ENCODE measurements around the gene CDK14. TPM values are rescaled to one million over a fixed set of nuclear protein-coding genes. Genes with fewer than 3 reads are reported as not detected.
A peak's percentile ranks its signal among the peaks of the same experiment; 100 is the strongest.

Gene CDK14
- total and polyA plus RNA-seq, 8 donors = 0.58 to 43.9 (median 12.2) TPM

- Histone ChIP-seq H3K27ac (no peak overlapping the region), H3K4me1 (peaks cover 0 to 25% (median 8%) of the 10 kb centered on the region in 4 donors), H3K9me3 (no peaks in the 10 kb centered on the region), H3K27me3 (no peaks in the 10 kb centered on the region), H3K36me3 (no peaks in the 10 kb centered on the region), H3K4me3 (no peak overlapping the region)
- 83 to 91% (median 87%) methylated on average over 3 of the region's 3 CpGs for WGBS, 5 donors
- TF ChIP-seq CTCF (IDR thresholded peaks at IDR 0.05) (no peak), EP300 (IDR thresholded peaks at IDR 0.05) (no peak), POLR2A (IDR thresholded peaks at IDR 0.05) (no peak), POLR2AphosphoS5 (IDR thresholded peaks at IDR 0.05) (no peak)
- DNase-seq = no peak
- intact Hi-C loops (cut with DNase I; ENCODE audit: low total_unique reads) = no loop called here
Measured at GRCh38 chr7:90675982-90676381, 79.9 kb downstream of the CDK14 start.

GRCh38 chr7:90677486-90678404 is 81.6 kb downstream of the CDK14 start:
- no peaks in the 10 kb centered on the region for H3K36me3 ChIP-seq
- H3K27me3 ChIP-seq = no peaks in the 10 kb centered on the region
- peak in 1 of 2 donors; percentile 31 for DNase-seq
- WGBS, 5 donors = 31 to 48% (median 37%) methylated on average over 10 of the region's 10 CpGs
- H3K4me3 ChIP-seq = no peak overlapping the region
- peaks cover 0 to 32% (median 8%) of the 10 kb centered on the region in 4 donors for H3K4me1 ChIP-seq
- TF ChIP-seq POLR2A (IDR thresholded peaks at IDR 0.05) (no peak), EP300 (IDR thresholded peaks at IDR 0.05) (no peak), CTCF (IDR thresholded peaks at IDR 0.05) (no peak), POLR2AphosphoS5 (IDR thresholded peaks at IDR 0.05) (no peak)
- H3K9me3 ChIP-seq = no peaks in the 10 kb centered on the region
- H3K27ac ChIP-seq = no peak overlapping the region
- intact Hi-C loops (cut with DNase I; ENCODE audit: low total_unique reads) = no loop called here

GRCh38 chr7:90678986-90679385 is 82.9 kb downstream of the CDK14 start:
- WGBS, 5 donors = 41 to 55% (median 47%) methylated on average over 3 of the region's 3 CpGs
- Histone ChIP-seq H3K4me3 (no peak overlapping the region), H3K27me3 (no peaks in the 10 kb centered on the region), H3K27ac (no peak overlapping the region), H3K36me3 (no peaks in the 10 kb centered on the region), H3K9me3 (no peaks in the 10 kb centered on the region), H3K4me1 (peaks cover 0 to 32% (median 8%) of the 10 kb centered on the region in 4 donors)
- TF ChIP-seq POLR2A (IDR thresholded peaks at IDR 0.05) = no peak
- no peak for TF ChIP-seq EP300 (IDR thresholded peaks at IDR 0.05)
- TF ChIP-seq CTCF (IDR thresholded peaks at IDR 0.05) = no peak
- TF ChIP-seq POLR2AphosphoS5 (IDR thresholded peaks at IDR 0.05) = no peak
- intact Hi-C loops (cut with DNase I; ENCODE audit: low total_unique reads) = no loop called here
- no peak for DNase-seq

GRCh38 chr7:90680484-90680883 is 84.4 kb downstream of the CDK14 start:
- Histone ChIP-seq H3K36me3 (no peaks in the 10 kb centered on the region), H3K27ac (no peak overlapping the region), H3K9me3 (no peaks in the 10 kb centered on the region), H3K4me3 (no peak overlapping the region), H3K27me3 (no peaks in the 10 kb centered on the region), H3K4me1 (peaks cover 0 to 32% (median 8%) of the 10 kb centered on the region in 4 donors)
- intact Hi-C loops (cut with DNase I; ENCODE audit: low total_unique reads) = no loop called here
- no peak for TF ChIP-seq POLR2A (IDR thresholded peaks at IDR 0.05)
- no peak for TF ChIP-seq CTCF (IDR thresholded peaks at IDR 0.05)
- WGBS, 5 donors = 92 to 99% (median 97%) methylated on average over 4 of the region's 4 CpGs
- no peak for DNase-seq

Data from stomach (tissue), 9 donors.